ENCODE results near the gene SMIM38.

The SMIM38 gene

GRCh38 chr11:69155302-69156234 lies at the start of gene SMIM38:
SMIM38 (plus strand) TSS chr11:69155935; CDS start chr11:69157847, 1,912 bp downstream.
- no peak for DNase-seq

- DNase-seq, result no peak
These were observed 49.5 kb upstream of the SMIM38 start for GRCh38 chr11:69106031-69106811.

- no peak for DNase-seq
These were observed 48.3 kb upstream of the SMIM38 start for GRCh38 chr11:69107413-69107812.

- no peak for DNase-seq
These were observed 47.7 kb upstream of the SMIM38 start for GRCh38 chr11:69108030-69108429.

GRCh38 chr11:69108559-69108958 lies 47.2 kb upstream of the SMIM38 start:
- DNase-seq, result no peak

GRCh38 chr11:69109101-69109500 lies 46.6 kb upstream of the SMIM38 start:
- DNase-seq, result no peak

- no peak for DNase-seq
These were observed 45.3 kb upstream of the SMIM38 start for GRCh38 chr11:69110451-69110850.

- no peak for DNase-seq
These were observed 43.9 kb upstream of the SMIM38 start for GRCh38 chr11:69111624-69112542.

GRCh38 chr11:69113226-69113625 lies 42.5 kb upstream of the SMIM38 start:
- DNase-seq, result no peak

GRCh38 chr11:69113646-69114340 lies 41.9 kb upstream of the SMIM38 start:
- DNase-seq, result no peak

GRCh38 chr11:69114362-69114761 lies 41.4 kb upstream of the SMIM38 start:
- DNase-seq, result no peak

GRCh38 chr11:69114811-69115523 lies 40.8 kb upstream of the SMIM38 start:
- no peak for DNase-seq

- DNase-seq, result no peak
These were observed 39.9 kb upstream of the SMIM38 start for GRCh38 chr11:69115586-69116560.

- DNase-seq, result no peak
These were observed 39.1 kb upstream of the SMIM38 start for GRCh38 chr11:69116671-69117070.

GRCh38 chr11:69119190-69119589 lies 36.5 kb upstream of the SMIM38 start:
- DNase-seq, result no peak

- DNase-seq, result no peak
These were observed 35.4 kb upstream of the SMIM38 start for GRCh38 chr11:69120096-69120875.

GRCh38 chr11:69121021-69121420 lies 34.7 kb upstream of the SMIM38 start:
- DNase-seq, result no peak

- no peak for DNase-seq
These were observed 34.0 kb upstream of the SMIM38 start for GRCh38 chr11:69121621-69122325.

GRCh38 chr11:69122326-69122629 lies 33.5 kb upstream of the SMIM38 start:
- no peak for DNase-seq

Data from NCI-H2029 (cell line).